A673 (cell line): ENCODE results near the gene PPP1R12C.

Source experiments
- EZH2 ChIP-seq: fragments of 200-600 bp; sonication (generic); IDR thresholded peaks from 2 replicates; pipeline ENCODE4 v1.6.1; 2017; ENCODE audit warnings: borderline replicate concordance, low read depth, mild to moderate bottlenecking, mixed read lengths, antibody characterized with exemption, low read length; ENCODE audit not compliant: poor library complexity, severe bottlenecking
- TF ChIP-seq, protein P1 (sequence below): fragments of 300-800, 200-600 bp; sonication (generic); conservative IDR thresholded peaks from 2 replicates; pipeline ENCODE4 v1.5.1; 2017; ENCODE audit warnings: low read depth, mild to moderate bottlenecking, antibody characterized with exemption, low read length, moderate library complexity, mixed read lengths

DNA sequence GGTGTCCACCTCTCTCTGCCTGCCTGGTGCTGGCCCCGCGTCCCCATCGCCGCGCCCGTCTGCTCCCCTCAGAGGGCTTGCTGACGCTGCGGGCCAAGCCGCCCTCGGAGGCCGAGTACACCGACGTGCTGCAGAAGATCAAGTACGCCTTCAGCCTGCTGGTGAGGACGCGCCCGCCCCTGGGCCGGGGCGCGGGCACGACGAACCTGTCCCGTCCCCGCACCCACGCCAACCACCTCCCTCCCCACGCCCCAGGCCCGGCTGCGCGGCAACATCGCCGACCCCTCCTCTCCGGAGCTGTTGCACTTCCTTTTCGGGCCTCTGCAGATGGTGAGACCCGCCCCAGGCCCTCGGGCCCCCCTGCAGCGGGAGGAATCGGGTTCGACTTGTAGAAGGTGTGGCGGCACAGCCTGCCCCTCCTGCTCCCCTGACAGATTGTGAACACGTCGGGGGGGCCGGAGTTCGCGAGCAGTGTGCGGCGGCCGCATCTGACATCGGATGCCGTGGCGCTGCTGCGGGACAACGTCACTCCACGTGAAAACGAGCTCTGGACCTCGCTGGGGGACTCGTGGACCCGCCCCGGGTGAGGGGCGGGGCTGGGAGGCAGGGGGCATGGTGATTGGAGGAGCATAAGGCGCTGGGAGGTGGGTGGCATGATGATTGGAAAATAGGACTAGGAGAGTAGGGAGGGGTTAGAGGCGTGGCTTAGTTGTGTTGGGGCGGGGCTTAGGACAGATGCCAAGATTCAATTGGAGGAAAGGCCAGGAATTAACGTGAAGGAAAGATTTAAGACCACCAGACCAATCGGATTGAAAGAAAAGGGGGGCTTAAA, 35.2 kb downstream of the PPP1R12C start:
- TF ChIP-seq, protein P1, sequence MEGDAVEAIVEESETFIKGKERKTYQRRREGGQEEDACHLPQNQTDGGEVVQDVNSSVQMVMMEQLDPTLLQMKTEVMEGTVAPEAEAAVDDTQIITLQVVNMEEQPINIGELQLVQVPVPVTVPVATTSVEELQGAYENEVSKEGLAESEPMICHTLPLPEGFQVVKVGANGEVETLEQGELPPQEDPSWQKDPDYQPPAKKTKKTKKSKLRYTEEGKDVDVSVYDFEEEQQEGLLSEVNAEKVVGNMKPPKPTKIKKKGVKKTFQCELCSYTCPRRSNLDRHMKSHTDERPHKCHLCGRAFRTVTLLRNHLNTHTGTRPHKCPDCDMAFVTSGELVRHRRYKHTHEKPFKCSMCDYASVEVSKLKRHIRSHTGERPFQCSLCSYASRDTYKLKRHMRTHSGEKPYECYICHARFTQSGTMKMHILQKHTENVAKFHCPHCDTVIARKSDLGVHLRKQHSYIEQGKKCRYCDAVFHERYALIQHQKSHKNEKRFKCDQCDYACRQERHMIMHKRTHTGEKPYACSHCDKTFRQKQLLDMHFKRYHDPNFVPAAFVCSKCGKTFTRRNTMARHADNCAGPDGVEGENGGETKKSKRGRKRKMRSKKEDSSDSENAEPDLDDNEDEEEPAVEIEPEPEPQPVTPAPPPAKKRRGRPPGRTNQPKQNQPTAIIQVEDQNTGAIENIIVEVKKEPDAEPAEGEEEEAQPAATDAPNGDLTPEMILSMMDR: no peak
- no peak for TF ChIP-seq EZH2
